ENCODE results near the gene SH3BP4.

GRCh38 chr2:234911271-234911670, 40.5 kb upstream of the SH3BP4 start:
- TF ChIP-seq CTCF (IDR thresholded peaks at IDR 0.05; ENCODE audit: low read depth, low read length) (no peak), EZH2phosphoT487 (IDR thresholded peaks at IDR 0.05; ENCODE audit: low read depth) (no peak)
